GM21528 (cell line): ENCODE results near the gene RAET1G.
"Not testable (repeated sequence)": the region's sequence is repeated elsewhere in the genome, so short reads cannot be mapped to it uniquely, and the experiment has no call there.

Source experiments
- ATAC-seq: cut with Tn5 transposase; IDR thresholded peaks from one replicate; pipeline ENCODE4 v1.9.1; 2021; ENCODE audit warnings: mild to moderate bottlenecking, moderate library complexity; ENCODE audit not compliant: unreplicated experiment, low FRiP score

RAET1G gene

GRCh38 chr6:149915970-149916865, 6.7 kb downstream of the RAET1G start:
- no peak for ATAC-seq

- ATAC-seq: no peak
Measured at GRCh38 chr6:149913540-149914240, 9.2 kb downstream of the RAET1G start.

GRCh38 chr6:149913085-149913484, 9.8 kb downstream of the RAET1G start:
- ATAC-seq: no peak

- not testable (repeated sequence) for ATAC-seq
Measured at GRCh38 chr6:149912680-149913079, 10.2 kb downstream of the RAET1G start.

GRCh38 chr6:149910721-149911151, 12.2 kb downstream of the RAET1G start:
- no peak for ATAC-seq

GRCh38 chr6:149909701-149910470, 13.0 kb downstream of the RAET1G start:
- no peak for ATAC-seq

- ATAC-seq: not testable (repeated sequence)
Measured at GRCh38 chr6:149908480-149908879, 14.4 kb downstream of the RAET1G start.

GRCh38 chr6:149907317-149907716, 15.6 kb downstream of the RAET1G start:
- ATAC-seq: no peak

GRCh38 chr6:149906405-149906804, 16.5 kb downstream of the RAET1G start:
- no peak for ATAC-seq

GRCh38 chr6:149905911-149906371, 17.0 kb downstream of the RAET1G start:
- ATAC-seq: no peak

- no peak for ATAC-seq
Measured at GRCh38 chr6:149905371-149905910, 17.5 kb downstream of the RAET1G start.

- no peak for ATAC-seq
Measured at GRCh38 chr6:149904661-149905370, 18.1 kb downstream of the RAET1G start.

- ATAC-seq: no peak
Measured at GRCh38 chr6:149903938-149904611, 18.8 kb downstream of the RAET1G start.

GRCh38 chr6:149901444-149902140, 21.3 kb downstream of the RAET1G start:
- ATAC-seq: no peak

GRCh38 chr6:149900620-149901443, 22.1 kb downstream of the RAET1G start:
- ATAC-seq: no peak

GRCh38 chr6:149899926-149900619, 22.8 kb downstream of the RAET1G start:
- ATAC-seq: no peak

- no peak for ATAC-seq
Measured at GRCh38 chr6:149899486-149899885, 23.4 kb downstream of the RAET1G start.
